Erythroblast (primary cell): ENCODE results near the gene UBE3D.

Experiments used
- GATA1 ChIP-seq: IDR thresholded peaks from 2 replicates; pipeline ENCODE4 v1.6.1; 2011; ENCODE audit warnings: low read depth, mild to moderate bottlenecking, control low read depth, low read length, moderate library complexity
- POLR2A ChIP-seq: IDR thresholded peaks from 2 replicates; pipeline ENCODE4 v1.6.1; 2011; ENCODE audit warnings: mild to moderate bottlenecking, low read length

DNA sequence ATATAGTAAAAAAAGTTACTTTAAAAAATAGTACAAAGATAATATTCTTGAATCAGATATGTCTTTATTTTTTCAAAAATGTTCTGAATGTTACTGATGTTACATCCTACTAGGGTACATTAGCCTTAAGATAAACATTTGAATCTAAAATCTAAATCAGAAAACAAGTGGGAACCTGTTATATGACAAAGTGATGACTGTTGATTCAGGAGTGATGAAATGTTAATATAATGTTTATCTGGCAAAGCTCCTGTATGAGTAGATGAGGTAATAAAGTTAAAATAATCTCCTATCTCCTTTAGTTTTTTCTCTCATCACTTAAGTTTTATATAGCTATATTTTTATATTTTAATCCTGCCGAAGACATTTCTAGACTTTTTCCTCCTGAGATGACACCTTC lies 6.1 kb upstream of the UBE3D start:
- TF ChIP-seq POLR2A (no peak), GATA1 (no peak)
